HG03060 (cell line): ENCODE results near the gene CLDN7.

Source experiments
- ATAC-seq: cut with Tn5 transposase; IDR thresholded peaks from one replicate; pipeline ENCODE4 v1.9.1; 2021; ENCODE audit warnings: low read depth, moderate number of reproducible peaks; ENCODE audit not compliant: unreplicated experiment

The CLDN7 gene

DNA sequence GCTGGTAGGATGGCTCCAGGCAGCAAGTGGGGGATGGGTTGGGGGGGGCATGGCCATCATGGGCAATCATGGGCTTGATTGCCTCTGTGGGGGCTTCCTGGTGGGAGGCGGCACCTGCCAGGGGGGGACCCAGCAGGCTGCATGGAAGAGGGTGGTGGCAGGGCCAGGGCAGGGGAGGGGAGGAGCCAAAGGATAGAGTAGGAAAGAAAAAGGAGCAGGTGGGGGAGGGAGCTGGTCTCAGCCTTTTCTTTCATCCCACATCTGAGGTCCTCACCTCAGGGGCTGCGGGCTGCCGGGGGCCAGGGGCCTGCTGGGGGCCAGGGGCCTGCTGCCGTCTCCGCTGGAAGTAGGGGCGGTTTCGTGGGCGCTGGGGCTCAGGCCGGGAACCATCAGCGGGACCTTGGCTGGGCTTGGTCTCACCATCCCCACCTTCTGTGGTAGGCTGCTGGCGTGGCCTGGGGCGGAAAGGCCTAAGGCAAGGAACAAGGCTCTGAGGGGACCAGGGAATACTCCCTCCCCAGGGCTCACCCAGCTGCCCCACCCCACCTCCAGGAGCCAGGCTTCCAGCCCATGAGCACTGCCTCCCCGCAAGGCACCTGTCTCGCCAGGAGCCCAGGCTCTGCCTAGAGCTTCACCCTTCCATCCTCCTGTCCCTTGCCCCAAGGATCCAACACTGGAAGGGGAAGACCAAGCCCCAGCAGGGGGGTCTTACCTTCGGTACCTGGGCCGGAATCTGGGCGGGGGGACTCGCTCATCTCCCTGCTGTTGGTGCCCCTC, 27.2 kb upstream of the CLDN7 start:
- no peak for ATAC-seq

DNA sequence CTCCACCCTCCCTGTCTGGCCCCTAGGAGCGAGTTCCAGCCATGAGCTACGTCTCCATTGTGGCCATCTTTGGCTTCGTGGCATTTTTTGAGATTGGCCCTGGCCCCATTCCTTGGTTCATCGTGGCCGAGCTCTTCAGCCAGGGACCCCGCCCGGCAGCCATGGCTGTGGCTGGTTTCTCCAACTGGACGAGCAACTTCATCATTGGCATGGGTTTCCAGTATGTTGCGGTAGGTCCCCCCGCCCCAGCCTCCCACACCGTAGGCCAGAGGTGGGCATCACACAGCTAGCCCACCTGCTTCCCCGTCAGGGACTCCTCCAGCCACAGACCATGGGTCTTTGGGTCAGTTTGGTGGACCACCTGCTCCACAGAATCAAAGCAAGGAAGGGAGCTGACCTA, 23.4 kb upstream of the CLDN7 start:
- no peak for ATAC-seq

DNA sequence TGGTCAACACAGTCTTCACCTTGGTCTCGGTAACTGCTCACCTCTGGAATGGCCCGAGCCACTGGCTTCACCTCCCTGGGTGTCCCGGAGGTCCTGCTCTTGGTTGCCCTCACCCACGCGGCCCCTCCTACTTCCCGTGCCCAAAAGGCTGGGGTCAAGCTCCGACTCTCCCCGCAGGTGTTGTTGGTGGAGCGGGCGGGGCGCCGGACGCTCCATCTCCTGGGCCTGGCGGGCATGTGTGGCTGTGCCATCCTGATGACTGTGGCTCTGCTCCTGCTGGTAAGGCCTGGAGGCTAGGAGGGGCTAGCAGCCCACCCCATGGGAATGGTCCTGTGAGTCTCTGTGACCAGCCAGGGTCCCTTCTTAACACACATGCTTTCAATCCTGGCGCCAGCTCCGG, 22.6 kb upstream of the CLDN7 start:
- no peak for ATAC-seq

DNA sequence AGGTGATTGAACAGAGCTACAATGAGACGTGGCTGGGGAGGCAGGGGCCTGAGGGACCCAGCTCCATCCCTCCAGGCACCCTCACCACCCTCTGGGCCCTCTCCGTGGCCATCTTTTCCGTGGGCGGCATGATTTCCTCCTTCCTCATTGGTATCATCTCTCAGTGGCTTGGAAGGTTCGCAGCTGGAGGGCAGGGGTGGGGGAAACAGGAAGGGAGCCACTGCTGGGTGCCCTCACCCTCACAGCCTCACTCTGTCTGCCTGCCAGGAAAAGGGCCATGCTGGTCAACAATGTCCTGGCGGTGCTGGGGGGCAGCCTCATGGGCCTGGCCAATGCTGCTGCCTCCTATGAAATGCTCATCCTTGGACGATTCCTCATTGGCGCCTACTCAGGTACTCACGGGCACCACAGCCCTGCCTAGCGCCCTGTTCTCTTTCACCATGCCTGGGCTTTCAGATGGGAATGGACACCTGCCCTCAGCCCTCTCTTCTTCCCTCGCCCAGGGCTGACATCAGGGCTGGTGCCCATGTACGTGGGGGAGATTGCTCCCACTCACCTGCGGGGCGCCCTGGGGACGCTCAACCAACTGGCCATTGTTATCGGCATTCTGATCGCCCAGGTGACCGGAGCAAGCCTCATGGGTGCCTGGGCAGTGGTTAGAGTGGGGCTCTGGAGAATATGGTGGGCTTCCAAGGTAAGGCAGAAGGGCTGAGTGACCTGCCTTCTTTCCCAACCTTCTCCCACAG, 21.4 kb upstream of the CLDN7 start:
- no peak for ATAC-seq

DNA sequence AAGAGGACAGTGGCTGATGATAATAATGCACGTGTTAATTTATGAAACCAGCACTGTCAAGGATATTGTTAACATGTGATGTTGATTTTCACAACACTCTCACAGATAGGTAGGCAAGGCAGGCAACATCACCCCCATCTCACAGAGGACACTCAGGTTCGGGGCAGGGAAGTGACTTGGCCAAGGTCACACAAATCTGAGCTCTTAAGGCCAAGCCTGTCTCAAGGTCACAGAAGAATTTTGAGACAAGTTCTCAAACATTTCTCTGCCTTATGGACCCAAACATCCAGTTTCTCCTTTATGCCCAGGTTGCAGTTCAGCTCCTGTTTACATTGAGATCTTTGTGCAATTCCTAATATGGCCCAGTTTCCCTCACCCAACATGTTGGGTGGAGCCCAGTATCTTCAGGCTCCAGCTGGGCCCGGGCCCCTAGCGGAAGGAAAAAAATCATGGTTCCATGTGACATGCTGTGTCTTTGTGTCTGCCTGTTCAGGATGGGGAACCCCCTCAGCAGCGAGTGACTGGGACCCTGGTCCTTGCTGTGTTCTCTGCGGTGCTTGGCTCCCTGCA, 20.6 kb upstream of the CLDN7 start:
- no peak for ATAC-seq

DNA sequence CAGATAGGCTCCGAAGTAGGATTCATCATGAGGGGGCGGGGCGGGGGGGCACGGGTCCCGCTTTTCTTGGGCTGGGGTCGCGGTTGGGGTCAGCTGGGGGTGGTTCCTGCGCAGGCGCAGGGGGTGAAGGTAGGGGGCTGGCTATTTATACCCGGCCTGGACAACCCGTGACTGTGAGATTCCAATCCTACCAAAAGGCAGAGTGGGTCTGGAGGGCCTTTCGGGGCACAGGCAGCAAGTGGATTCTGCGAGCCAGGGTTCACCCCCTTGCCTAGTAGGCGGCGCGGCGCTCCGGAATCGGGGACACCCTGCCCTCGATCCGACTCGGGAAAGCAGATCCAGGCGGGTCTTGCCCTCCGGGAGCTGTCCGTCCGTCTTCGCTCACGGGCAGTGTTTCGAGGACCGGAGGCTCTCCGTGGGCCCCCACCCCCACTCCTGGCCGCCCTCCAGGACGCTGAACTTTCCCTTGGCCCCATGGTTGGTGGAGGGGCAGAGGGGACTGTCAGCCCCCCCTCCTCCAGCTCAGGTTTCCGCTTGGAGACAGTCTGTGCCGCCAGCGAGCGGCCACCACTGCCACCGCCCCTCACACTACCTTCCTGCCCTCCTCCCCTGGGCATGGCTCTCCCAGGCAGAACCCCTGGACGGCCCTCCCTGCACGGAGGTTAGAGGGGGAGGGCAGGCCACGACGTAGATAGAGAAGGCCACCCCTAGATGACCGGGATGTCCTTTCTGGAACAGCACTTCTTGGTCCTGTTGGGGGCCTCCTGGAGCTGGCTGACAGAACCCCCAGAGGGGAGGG, 19.9 kb upstream of the CLDN7 start:
- no peak for ATAC-seq

DNA sequence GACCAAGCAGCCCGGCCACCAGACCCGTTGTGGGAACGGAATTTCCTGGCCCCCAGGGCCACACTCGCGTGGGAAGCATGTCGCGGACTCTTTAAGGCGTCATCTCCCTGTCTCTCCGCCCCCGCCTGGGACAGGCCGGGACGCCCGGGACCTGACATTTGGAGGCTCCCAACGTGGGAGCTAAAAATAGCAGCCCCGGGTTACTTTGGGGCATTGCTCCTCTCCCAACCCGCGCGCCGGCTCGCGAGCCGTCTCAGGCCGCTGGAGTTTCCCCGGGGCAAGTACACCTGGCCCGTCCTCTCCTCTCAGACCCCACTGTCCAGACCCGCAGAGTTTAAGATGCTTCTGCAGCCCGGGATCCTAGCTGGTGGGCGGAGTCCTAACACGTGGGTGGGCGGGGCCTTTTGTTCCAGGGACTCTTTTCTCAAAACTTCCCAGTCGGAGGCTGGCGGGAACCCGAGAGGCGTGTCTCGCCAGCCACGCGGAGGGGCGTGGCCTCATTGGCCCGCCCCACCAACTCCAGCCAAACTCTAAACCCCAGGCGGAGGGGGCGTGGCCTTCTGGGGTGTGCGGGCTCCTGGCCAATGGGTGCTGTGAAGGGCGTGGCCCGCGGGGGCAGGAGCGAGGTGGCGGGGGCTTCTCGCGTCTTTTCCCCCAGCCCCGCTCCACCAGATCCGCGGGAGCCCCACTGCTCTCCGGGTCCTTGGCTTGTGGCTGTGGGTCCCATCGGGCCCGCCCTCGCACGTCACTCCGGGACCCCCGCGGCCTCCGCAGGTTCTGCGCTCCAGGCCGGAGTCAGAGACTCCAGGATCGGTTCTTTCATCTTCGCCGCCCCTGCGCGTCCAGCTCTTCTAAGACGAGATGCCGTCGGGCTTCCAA, 19.0 kb upstream of the CLDN7 start, which contains the start of gene SLC2A4:
SLC2A4 (plus strand) TSS at position 645 of the 879 bp plus-strand sequence; CDS start at position 862, 217 bp downstream.
- no peak for ATAC-seq

DNA sequence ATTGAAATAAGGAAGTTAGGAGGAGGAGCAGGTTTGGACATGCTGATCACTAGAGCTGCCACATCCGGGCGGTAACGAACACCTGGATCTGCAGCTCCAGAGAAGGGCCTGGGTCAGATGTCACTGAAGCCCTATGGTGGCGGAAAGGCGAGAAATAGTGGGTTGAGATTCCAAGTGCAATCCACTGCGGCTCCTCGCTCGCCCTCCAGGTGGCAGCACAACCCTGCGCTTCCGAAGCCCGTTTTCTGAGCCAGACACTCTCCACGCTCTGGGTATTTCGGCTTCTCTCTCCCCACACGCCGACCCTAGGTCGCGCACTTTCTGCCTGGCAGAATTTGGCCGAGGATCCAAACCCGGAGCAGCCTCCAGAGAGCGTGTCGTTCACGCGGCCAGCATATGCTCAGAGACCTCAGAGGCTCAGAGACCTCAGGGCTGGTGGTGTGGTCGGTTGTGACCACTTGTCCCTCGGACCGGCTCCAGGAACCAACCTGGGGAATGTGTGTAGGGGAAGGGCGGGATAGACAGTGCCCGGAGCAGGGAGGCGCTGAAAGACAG, 18.3 kb upstream of the CLDN7 start:
- ATAC-seq, result peak; percentile 66

DNA sequence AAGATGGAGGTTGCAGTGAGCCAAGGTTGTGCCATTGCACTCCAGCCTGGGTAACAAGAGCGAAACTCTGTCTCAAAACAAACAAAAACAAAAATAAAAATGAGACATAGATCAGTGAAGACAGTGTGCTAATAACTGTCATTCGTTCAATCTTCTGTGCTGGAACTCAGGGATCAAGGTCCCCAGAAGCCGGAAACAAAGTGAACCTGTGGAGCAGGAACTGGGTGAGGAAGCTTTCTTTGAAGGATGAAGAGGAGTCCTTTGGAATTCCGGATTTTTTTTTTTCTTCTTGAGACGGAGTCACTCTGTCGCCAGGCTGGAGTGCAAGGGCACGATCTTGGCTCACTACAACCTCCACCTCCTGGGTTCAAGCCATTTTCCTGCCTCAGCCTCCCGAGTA, 17.2 kb upstream of the CLDN7 start:
- no peak for ATAC-seq

DNA sequence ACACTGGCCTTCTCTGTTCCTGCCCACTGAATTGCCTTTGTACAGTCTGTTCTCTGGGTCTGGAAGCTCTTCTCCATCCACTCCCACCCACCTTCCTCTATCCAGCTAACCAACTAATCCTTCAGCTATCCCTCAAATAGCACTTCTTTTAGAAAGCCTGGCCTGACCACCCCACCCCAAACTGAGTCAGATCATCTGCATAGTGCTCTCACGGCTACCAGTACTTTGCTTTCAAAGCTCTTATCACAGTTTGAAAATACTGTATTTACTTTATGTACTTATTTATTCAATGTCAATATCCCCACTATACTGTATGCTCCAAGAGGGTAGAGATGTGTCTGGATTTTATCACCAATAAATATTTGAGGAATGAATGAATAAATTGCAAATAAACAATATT, 4.5 kb upstream of the CLDN7 start:
- ATAC-seq, result no peak

DNA sequence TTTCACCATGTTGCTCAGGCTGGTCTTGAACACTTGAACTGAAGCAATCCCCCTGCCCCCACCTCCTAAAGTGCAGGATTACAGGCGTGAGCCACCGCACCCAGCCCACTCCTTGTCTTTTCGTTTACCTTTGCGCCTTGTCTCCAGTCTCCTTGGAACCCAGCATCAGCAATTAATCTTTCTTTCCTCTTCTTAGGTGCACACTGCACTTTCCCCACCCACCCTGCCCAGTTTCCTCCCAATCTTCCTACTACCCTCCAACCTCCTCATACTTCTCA, 1.5 kb upstream of the CLDN7 start:
- no peak for ATAC-seq

DNA sequence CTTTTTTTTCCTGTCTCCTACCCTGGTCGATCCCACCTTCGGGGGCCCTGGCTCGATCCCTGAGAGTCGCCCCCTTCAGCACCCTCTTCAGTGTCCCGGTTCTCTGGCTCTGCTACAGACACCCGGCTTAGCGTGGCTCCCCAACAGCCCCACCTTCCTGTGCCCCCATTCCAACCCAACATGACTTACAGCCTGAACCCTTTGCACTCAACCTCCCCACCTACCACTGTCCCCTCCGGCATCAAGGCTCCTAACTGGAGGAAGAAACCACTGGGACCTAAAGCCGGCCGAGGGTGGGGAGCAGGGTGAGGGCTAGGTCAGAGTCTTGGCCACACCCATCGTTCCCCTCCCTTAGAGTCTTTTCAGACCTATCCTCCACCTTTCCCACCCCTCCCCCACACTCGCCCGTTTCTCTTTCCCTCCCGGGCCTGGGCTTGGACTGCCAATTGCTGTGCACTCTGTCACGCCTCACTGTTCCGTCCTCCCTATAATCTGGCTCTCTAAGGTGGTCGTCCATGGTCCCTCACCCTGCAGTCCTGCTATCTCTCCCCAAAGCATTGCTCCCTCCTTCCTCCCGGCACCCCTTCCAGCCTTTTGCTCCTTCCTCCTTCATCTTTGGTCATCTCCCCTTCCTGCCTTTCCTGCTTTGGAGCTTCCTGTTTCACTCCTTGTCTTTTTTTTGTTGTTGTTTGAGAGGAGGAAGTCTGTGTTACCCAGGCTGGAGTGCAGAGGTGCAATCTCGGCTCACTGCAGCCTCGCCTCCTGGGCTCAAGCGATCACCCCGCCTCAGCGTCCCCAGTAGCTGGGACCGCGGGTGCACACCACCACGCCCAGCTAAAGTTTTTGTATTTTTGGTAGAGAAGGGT, 890 bp upstream of the CLDN7 start:
- ATAC-seq, result no peak

DNA sequence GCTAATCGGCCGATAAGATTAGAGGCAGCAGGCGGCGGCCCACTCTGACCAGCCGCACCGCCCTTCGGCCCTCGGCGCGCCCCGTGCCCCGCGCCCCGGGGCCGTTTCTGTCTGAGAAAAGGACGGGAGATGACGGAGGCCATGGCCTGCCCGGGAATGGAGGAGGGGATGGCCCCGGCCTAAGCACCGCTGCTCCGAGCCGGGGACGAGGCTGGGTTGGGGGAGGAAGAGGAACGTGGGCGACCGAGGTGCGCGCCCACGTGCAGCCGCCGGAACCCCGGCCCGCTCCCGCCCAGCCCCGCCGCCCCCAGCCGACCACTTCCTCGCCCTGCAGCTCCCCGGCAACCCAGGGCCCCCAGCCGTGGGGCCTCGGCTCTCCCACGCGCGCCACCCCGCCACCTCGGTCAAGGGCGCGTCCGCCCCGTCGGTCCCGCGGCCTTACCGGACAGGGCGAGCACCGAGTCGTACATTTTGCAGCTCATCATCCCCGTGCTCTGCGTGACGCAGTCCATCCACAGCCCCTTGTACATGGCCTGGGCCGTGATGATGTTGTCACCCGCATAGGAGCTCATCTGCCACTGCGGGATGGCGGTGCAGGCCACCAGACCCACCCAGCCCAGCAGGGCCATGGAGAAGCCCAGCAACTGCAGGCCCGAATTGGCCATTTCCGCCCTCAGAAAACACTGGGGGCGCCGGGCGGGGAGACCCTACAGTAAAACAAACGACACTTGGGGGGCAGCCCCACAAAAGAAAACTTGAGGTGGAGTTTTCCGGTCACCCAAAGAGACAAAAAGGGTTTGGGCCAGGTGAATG, 693 bp downstream of the CLDN7 start:
- no peak for ATAC-seq

DNA sequence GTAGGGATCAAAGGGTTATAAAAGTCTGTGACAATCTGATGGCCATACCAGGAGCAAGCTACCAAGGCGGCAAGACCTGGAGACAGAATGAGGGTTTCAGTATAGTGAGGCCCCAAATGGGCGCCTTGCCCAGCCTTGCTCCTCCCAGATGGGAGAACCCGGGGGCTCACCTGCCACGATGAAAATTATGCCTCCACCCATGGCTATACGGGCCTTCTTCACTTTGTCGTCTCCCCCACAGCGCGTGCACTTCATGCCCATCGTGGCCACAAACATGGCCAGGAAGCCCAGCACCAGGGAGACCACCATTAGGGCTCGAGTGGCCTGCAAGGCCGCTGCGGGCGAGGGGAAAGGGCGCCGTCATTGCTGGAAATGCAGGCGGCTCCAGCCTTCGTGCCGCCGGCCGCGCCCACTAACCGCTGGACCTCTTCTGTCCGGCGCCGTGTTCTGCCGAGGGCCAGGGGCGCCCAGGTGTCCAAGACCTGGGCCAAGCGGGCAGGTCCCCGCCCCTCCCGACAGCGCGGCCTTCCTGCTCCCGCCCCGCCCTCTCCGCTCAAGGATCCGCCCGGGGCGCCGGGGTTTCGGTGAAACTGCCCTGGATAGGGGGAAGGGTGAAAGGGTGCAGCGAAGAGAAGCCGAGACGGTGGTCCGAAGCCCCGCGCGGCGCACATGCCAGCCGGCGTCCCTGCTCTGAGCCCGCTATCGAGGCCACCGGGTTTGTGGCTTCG, 1.5 kb downstream of the CLDN7 start:
- ATAC-seq, result no peak

DNA sequence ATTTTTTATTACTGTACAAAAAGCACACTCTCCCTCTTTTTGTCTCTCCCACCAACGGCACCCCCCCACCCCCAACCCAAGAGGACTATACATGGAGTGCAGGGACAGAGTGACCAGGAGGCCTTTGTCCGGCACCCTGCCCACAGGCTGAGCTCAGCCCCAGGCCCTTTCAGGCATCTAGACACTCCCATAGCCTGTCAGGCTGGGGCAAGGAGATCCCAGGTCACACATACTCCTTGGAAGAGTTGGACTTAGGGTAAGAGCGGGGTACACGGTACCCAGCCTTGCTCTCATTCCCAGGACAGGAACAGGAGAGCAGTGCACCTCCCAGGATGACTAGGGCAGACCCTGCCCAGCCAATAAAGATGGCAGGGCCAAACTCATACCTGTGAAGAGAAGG, 2.1 kb downstream of the CLDN7 start:
- no peak for ATAC-seq

DNA sequence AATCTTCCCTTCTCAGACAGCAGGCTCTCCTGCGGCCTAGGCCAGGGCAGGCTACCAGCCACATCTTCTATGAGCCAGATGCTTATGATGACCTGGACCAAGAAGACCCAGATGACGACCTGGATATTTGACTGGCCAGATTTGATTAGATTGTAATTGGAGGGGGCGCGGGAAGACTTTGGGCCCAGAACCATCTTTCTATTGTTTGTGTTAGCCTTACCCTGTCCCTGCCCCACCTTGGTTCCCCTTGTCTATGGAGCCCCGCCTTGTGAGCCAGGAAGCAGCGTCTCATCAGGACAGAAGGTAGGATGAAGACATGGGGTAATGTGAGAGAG, 2.8 kb downstream of the CLDN7 start:
- ATAC-seq, result no peak

DNA sequence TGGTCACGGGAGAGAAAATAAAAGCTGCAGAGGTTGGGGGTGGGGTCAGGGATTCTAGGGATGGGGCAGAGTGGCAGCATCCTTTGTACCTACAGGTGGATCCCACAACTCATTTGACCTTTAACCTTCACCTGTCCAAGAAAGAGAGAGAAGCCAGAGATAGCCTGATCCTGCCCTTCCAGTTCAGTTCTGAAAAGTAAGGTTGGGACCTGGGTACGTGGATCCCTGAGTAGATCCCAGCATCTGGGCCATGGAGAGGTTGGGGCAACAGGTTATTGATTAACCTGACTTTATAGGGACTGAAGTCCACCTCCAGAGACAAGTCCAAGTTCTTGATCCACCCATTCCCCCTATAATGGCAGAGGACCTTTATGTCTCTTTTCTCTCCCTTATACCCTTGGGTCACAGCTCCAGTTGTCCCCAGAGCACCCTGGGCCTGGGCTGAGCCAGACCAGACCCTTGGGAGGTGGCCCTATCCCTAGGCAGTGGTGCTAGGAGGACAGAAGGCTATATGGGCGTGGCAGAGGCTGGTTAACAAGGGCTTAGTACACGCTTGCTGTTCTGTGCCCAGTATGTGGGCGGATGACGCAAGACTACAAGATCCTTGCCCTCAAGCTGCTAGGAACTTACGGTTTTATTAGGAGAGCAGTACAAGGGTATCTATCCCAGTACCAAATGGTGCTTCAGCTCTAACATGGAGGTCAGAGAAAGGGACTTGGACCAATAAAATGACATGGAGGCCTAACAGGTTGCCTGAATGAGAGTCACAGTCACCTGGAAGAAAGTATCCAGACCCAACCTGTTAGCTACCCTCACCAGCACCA, 3.3 kb downstream of the CLDN7 start:
- ATAC-seq, result no peak
